Measurements from ENCODE around the gene TNFRSF8.

TNFRSF8 gene

DNA sequence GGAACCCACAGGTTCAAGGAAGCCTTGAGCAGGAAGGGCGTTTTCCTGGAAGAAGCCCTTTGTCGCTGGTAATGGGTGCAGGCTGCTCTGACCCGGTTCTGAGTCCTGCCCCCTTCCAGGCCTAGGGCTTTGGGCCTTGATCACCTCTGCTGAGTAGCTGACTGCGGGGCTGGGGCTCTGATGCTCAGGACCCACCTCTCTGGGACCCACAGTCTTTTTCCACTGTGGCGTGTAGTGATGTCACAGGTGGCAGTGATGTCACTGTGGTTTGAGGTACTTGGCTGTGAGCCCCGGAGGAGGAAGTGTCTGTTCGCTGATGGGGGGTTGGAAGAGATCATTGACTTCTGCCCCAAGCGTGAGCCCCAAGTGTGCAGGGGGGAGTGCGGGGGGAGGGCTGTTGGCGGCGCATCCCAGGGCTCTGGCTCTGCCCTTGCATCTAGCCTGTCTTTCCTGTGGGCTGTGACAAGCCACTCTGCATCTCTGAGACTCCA is 110.6 kb downstream of the TNFRSF8 start:
- H3K4me3 ChIP-seq (ENCODE audit: low read depth in 1 of 2, low read length in 1 of 2), result peak overlapping the region; percentile 54 to 58

DNA sequence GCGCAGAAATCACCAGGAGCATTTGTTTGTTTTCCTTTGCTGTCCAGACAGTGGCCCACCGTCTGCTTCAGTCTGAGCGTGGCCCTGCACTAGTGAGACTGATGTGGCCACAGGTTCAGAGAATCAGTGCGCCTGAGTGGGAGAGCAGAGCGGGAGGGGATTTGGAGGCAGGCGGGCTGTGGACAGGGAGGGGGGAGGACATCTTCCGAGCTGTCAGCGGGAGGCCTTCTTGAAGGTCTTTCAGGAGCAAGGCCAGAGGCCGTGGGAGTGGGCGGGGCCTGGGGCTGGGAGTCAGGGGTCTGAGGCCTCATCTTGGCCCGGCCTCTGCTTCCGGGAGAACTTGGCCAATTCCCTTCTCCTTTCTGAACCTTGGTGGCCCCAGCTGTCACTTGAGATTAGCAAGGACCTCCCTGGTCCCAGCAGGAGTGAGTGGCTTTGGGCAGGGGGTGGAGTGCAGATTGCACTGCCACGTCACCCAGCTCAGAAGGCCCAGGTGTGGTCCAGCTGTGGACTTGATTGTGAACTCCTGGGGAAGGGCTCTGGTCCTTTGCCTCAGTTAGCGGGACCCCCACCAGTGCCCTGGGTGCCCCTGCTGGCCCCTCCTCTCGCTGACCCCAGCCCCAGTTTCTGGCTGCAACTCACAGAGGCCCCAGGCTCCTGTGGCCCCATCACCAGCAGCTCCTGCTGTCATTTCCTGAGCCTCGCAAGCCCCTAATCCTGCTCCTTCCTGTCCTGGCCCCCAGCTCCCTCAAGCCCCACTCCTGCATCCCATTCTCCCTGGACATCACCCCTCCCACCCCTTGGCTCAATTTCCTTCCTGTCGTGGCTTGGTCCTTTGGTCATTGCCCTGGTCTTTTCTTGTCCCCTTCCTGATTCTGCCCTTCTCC is 112.1 kb downstream of the TNFRSF8 start:
- peaks cover 98 to 100% of the 10 kb centered on the region in 2 experiments for H3K4me1 ChIP-seq (ENCODE audit: control insufficient read depth in 1 of 2, insufficient read depth in 1 of 2, low read depth in 1 of 2, low read length in 1 of 2)
- H3K36me3 ChIP-seq, result peaks cover 48% of the 10 kb centered on the region
- TF ChIP-seq, protein P1, sequence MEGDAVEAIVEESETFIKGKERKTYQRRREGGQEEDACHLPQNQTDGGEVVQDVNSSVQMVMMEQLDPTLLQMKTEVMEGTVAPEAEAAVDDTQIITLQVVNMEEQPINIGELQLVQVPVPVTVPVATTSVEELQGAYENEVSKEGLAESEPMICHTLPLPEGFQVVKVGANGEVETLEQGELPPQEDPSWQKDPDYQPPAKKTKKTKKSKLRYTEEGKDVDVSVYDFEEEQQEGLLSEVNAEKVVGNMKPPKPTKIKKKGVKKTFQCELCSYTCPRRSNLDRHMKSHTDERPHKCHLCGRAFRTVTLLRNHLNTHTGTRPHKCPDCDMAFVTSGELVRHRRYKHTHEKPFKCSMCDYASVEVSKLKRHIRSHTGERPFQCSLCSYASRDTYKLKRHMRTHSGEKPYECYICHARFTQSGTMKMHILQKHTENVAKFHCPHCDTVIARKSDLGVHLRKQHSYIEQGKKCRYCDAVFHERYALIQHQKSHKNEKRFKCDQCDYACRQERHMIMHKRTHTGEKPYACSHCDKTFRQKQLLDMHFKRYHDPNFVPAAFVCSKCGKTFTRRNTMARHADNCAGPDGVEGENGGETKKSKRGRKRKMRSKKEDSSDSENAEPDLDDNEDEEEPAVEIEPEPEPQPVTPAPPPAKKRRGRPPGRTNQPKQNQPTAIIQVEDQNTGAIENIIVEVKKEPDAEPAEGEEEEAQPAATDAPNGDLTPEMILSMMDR (IDR thresholded peaks at IDR 0.05), result no peak
- no peaks in the 10 kb centered on the region for H3K9me3 ChIP-seq
- no peaks in the 10 kb centered on the region for H3K27me3 ChIP-seq
- peak overlapping the region; percentile 54 to 58 for H3K4me3 ChIP-seq (ENCODE audit: low read depth in 1 of 2, low read length in 1 of 2)
- H3K27ac ChIP-seq, result peak overlapping the region; percentile 97

More for the DNA sequence above, 110.6 kb downstream of the TNFRSF8 start:
- Histone ChIP-seq H3K36me3 (peaks cover 56% of the 10 kb centered on the region), H3K4me1 (ENCODE audit: control insufficient read depth in 1 of 2, insufficient read depth in 1 of 2, low read depth in 1 of 2, low read length in 1 of 2) (peaks cover 98 to 100% of the 10 kb centered on the region in 2 experiments), H3K27me3 (no peaks in the 10 kb centered on the region), H3K9me3 (no peaks in the 10 kb centered on the region), H3K27ac (peak overlapping the region; percentile 97)
- TF ChIP-seq, protein P1 (IDR thresholded peaks at IDR 0.05), result no peak

DNA sequence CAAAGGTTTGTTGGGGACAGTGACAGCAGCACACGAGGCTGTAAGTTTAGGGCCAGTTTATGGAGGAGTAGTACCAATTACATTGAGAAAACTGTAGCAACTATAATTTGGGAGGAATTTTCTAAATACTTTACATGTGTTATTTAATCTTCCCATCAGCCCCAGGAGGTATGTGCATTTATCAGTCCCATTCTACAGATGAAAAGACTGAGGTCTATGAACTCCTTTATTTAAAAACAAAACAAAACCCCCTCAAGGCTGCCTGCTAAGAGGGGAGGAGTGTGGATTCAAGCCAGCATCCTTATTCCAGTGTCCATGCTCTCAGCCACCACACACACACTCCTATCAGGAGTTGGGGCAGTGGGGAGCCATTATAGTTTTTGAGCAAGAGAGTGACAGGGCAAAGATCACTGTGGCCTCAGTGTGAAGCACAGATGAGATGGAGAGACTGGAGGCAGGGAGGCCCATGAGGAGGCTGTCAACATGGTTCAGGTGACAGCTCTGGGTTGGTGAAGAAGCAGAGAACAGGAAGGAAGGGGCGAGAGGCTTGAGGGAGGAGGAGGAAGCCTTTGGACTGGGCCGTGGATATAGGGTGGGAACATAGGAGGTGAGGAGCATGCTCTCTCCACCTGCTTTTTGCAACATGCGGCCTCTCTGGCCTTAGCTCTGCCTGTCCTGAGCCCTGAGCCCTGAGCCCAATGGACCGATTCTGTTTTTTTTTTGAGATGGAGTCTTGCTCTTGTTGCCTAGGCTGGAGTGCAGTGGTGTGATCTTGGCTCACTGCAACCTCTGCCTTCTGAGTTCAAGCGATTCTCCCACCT is 113.4 kb downstream of the TNFRSF8 start:
- Histone ChIP-seq H3K36me3 (peaks cover 46% of the 10 kb centered on the region), H3K27ac (peak overlapping the region; percentile 97), H3K9me3 (no peaks in the 10 kb centered on the region), H3K4me3 (ENCODE audit: low read depth in 1 of 2, low read length in 1 of 2) (peak overlapping the region in 1 of 2 experiments; percentile 54), H3K4me1 (ENCODE audit: control insufficient read depth in 1 of 2, insufficient read depth in 1 of 2, low read depth in 1 of 2, low read length in 1 of 2) (peaks cover 100% of the 10 kb centered on the region in 2 experiments), H3K27me3 (no peaks in the 10 kb centered on the region)
- TF ChIP-seq, protein P1 (IDR thresholded peaks at IDR 0.05), result no peak

DNA sequence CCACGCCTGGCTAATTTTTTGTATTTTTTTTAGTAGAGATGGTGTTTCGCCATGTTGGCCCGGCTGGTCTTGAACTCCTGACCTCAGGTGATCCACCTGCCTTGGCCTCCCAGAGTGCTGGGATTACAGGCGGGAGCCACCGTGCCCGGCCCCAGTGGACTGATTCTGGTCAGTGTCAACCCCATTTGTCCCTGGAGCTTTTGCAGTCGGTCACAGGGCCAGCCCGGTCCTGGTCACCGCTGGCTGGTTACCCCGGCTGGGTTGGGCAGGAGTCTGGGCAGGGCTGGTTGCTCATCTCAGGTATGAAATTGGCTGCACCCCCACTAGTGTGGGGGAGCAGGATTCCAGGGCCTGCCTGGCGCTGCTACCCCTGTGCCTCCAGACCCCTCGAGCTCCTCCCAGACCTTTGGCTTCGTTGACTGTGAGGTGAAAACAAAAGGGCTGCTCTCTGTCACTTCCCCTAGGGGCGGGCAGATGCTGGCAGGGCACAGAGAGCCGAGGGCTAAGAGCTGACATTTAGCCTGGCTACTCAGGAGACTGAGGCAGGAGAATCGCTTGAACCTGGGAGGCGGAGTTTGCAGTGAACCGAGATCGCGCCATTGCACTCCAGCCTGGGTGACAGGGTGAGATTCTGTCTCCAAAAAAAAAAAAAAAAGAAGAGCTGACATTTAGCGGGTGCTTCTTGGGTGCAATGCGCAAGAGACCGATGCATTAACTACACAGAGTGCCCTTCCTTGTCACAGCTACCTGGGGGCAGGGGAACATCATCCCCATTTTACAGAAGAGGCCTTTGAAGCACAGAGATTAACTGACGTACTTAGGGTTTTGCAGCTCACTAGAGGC is 114.3 kb downstream of the TNFRSF8 start:
- H3K9me3 ChIP-seq, result no peaks in the 10 kb centered on the region
- peak overlapping the region; percentile 97 for H3K27ac ChIP-seq
- H3K4me1 ChIP-seq (ENCODE audit: control insufficient read depth in 1 of 2, insufficient read depth in 1 of 2, low read depth in 1 of 2, low read length in 1 of 2), result peaks cover 100% of the 10 kb centered on the region in 2 experiments
- no peaks in the 10 kb centered on the region for H3K27me3 ChIP-seq
- TF ChIP-seq, protein P1 (IDR thresholded peaks at IDR 0.05), result no peak
- H3K36me3 ChIP-seq, result peaks cover 50% of the 10 kb centered on the region
- peak overlapping the region; percentile 54 to 66 for H3K4me3 ChIP-seq (ENCODE audit: low read depth in 1 of 2, low read length in 1 of 2)

DNA sequence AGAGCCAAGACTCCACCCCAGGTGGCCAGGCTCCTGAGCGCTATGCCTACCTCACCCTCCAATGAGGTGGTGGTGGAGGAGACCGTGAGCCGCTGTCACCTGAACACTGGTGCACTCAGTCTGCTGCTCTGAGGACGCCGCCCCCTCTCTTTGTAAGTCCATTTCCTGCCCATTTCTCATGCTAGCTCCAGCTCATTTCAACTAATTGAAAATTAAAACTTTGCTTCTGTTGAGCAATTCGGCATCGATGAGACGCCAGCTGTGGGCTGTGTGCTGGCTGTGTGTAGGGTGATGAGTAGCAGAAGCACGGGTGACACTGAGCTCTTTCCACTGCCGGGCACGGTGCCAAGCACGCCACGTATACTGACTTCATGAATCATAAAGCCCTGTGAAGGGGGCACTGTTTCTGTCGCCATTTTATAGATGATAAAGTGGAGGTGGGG is 114.9 kb downstream of the TNFRSF8 start:
- peaks cover 100% of the 10 kb centered on the region in 2 experiments for H3K4me1 ChIP-seq (ENCODE audit: control insufficient read depth in 1 of 2, insufficient read depth in 1 of 2, low read depth in 1 of 2, low read length in 1 of 2)
- H3K4me3 ChIP-seq (ENCODE audit: low read depth in 1 of 2, low read length in 1 of 2), result peak overlapping the region; percentile 54 to 66
- TF ChIP-seq, protein P1 (IDR thresholded peaks at IDR 0.05), result no peak
- H3K36me3 ChIP-seq, result peaks cover 53% of the 10 kb centered on the region
- peak overlapping the region; percentile 97 for H3K27ac ChIP-seq
- no peaks in the 10 kb centered on the region for H3K27me3 ChIP-seq
- no peaks in the 10 kb centered on the region for H3K9me3 ChIP-seq
